Measurements from ENCODE around the gene CCDC93.

GRCh38 chr2:117948615-117949014, 65.3 kb downstream of the CCDC93 start:
- TF ChIP-seq POLR2A (IDR thresholded peaks at IDR 0.05; ENCODE audit: low read depth) (no peak), CTCF (IDR thresholded peaks at IDR 0.05) (no peak), POLR2AphosphoS5 (IDR thresholded peaks at IDR 0.05) (no peak), EP300 (IDR thresholded peaks at IDR 0.05) (no peak)

Data from esophagus muscularis mucosa (tissue), 4 donors.